Lower leg skin (tissue), 4 donors: ENCODE measurements around the gene PTBP1. TPM values are rescaled to one million over a fixed set of nuclear protein-coding genes. Genes with fewer than 3 reads are reported as not detected.

Experiments
- DNase-seq, 2 donors: peaks; one replicate each; pipeline ENCODE4 v3.0.0-alpha.2; 2019; ENCODE audit warnings: low spot score in 2 of 2
- H3K4me3 ChIP-seq: fragments of 200-600 bp; sonication (generic); 2 replicates; pipeline ENCODE4 v1.5.1; 2017; ENCODE audit warnings: mild to moderate bottlenecking, low read depth; ENCODE audit not compliant: poor library complexity, severe bottlenecking
- CTCF ChIP-seq, 3 donors: fragments of 450-650 bp; IDR thresholded peaks; one replicate each; pipeline ENCODE4 v1.5.1; 2016; ENCODE audit warnings: antibody characterized with exemption in 3 of 3, mild to moderate bottlenecking in 3 of 3, moderate library complexity in 2 of 3
- POLR2A ChIP-seq, 2 donors: fragments of 450-650 bp; IDR thresholded peaks; one replicate each; pipeline ENCODE4 v1.6.1; 2016 to 2017; ENCODE audit warnings: antibody characterized with exemption in 2 of 2, mild to moderate bottlenecking in 1 of 2, moderate library complexity in 1 of 2
- WGBS, 2 donors: methylation state at CpG; one replicate each; pipeline ENCODE4 v1.1.5; 2018; 5-methylcytosine and 5-hydroxymethylcytosine counted together
- intact Hi-C: fragments of 100-400 bp; cut with DNase I; formaldehyde crosslinking; loops from one replicate; pipeline ENCODE4 v1.15.0; 2023; ENCODE audit warnings: low total_unique reads
- total RNA-seq, 4 donors: library from RNA; depleted of rRNA; stranded (reverse); fragments of >200 nt; gene quantifications; one replicate each; pipeline ENCODE4 v1.1.0, GENCODE V29; 2016

The PTBP1 gene
- total RNA-seq, 4 donors from 2014 or later: 167 to 237 (median 205) TPM

- whole genome bisulfite sequencing, 2 donors: 28 to 33% methylated on average over 36 of the region's 36 CpGs
- H3K4me3 ChIP-seq: no peak overlapping the region
- intact Hi-C loops: no loop called here
- DNase-seq: peak; percentile 84 to 94
- no peak for TF ChIP-seq CTCF (IDR thresholded peaks at IDR 0.05)
- no peak for TF ChIP-seq POLR2A (IDR thresholded peaks at IDR 0.05)
Measured at GRCh38 chr19:778910-779653, 18.2 kb upstream of the PTBP1 start.

DNA sequence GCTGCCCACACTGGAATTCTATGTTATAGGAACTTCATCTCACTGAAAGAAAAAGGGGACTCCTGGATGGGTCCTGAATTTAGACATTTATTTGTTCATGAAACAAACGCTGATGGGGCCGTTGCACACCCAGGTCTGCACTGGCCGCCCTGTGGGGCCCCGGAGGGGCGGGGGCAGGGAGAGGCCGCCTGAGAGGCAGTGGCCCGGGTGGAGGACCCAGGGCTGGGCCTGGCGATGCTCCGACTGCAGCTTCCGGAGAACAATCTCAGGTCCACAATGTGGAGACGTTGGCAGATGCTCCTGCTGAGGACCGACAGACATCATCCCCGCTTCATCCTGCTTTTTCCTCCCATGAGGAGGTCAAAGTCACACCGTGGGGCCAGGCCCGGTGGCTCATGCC lies 16.3 kb upstream of the PTBP1 start:
- WGBS, 2 donors: 88 to 92% methylated on average over 14 to 15 of the region's 15 CpGs
- H3K4me3 ChIP-seq: no peak overlapping the region
- TF ChIP-seq POLR2A (IDR thresholded peaks at IDR 0.05): no peak
- TF ChIP-seq CTCF (IDR thresholded peaks at IDR 0.05): no peak
- DNase-seq: no peak
- intact Hi-C loops: no loop called here

- intact Hi-C loops: no loop called here
- no peak overlapping the region for H3K4me3 ChIP-seq
- WGBS, 2 donors: 91 to 95% methylated on average over 19 of the region's 19 CpGs
- no peak for DNase-seq
- TF ChIP-seq POLR2A (IDR thresholded peaks at IDR 0.05): no peak
Measured at GRCh38 chr19:781800-782184, 15.5 kb upstream of the PTBP1 start.

GRCh38 chr19:782185-782877 lies 14.9 kb upstream of the PTBP1 start:
- TF ChIP-seq POLR2A (IDR thresholded peaks at IDR 0.05) (no peak), CTCF (IDR thresholded peaks at IDR 0.05) (no peak)
- intact Hi-C loops: no loop called here
- WGBS, 2 donors: 19 to 28% methylated on average over 25 to 29 of the region's 29 CpGs
- H3K4me3 ChIP-seq: no peak overlapping the region
- DNase-seq: no peak

DNA sequence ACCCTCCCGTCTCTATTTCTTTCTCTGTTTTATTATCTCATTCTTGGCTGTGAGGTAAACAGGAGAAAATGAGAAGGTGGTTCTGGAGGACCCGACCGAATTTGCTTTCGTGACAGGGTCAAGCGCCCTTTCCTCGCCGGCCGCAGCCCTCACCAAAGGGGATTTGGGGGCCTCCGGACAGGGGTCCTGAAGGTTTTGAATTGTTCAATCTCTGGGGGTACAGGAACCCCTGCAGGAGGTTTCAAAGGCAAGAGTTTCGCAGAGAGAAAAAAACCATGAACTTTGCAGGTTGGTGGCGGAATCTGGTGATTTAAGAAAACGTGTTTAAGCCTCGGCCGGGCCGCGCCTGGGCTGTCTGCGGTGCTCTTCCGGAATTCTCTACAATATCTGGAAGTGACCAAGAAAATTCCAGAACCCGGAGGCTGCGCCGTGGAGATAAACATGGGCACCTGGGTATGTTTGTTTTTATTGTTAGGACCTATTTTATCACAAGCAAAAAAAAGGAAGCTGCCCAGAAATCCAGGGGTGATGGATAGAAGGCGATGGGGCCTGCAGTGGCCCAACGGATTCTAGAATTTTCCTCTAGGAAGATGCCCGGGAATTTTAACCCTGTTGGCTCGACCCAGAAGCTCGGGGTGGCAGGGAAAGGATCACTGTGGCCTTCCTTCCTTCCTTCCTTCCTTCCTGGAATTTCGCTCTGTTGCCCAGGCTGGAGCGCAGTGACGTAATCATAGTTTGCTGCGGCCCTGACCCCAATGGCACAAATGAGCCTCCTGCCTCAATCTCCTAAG lies 14.2 kb upstream of the PTBP1 start:
- intact Hi-C loops: no loop called here
- no peak overlapping the region for H3K4me3 ChIP-seq
- no peak for TF ChIP-seq POLR2A (IDR thresholded peaks at IDR 0.05)
- no peak for TF ChIP-seq CTCF (IDR thresholded peaks at IDR 0.05)
- 52 to 62% methylated on average over 30 of the region's 30 CpGs for WGBS, 2 donors
- DNase-seq: no peak

- TF ChIP-seq CTCF (IDR thresholded peaks at IDR 0.05) (no peak), POLR2A (IDR thresholded peaks at IDR 0.05) (no peak)
- intact Hi-C loops: no loop called here
- H3K4me3 ChIP-seq: no peak overlapping the region
- WGBS, 2 donors: 80 to 82% methylated on average over 13 of the region's 13 CpGs
- DNase-seq: no peak
Measured at GRCh38 chr19:784541-784940, 12.7 kb upstream of the PTBP1 start.
